NCI-H146 treated with DMSO at 0.1 percent for 48 hours (cell line): Measurements from ENCODE around the gene OR51B4.
"Not testable (repeated sequence)": the region's sequence is repeated elsewhere in the genome, so short reads cannot be mapped to it uniquely, and the experiment has no call there.

Experiments used
- DNase-seq: peaks from one replicate; lab custom pipeline; 2025; ENCODE audit not compliant: unreplicated experiment; lab: John Stamatoyannopoulos, UW

Gene OR51B4, protein sequence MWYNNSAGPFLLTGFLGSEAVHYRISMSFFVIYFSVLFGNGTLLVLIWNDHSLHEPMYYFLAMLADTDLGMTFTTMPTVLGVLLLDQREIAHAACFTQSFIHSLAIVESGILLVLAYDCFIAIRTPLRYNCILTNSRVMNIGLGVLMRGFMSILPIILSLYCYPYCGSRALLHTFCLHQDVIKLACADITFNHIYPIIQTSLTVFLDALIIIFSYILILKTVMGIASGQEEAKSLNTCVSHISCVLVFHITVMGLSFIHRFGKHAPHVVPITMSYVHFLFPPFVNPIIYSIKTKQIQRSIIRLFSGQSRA

DNA sequence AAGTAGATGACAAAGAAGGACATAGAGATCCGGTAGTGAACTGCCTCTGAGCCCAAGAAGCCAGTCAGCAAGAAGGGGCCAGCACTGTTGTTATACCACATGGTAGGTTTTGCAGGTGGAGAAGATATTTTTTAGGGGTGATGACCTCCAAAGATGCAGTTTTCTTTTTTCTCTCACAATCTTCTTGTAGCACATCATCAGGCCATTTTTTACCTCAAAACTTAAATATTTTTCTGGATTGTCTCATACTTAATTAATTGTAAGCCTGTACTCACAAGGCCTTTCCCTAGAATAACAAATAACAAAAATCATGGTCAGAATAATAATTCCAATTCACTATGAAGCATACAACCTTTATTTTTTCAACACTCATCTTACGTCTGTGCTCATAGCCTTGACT, at the start of gene OR51B4:
OR51B4 (minus strand) TSS at position 101 of the 400 bp plus-strand sequence; CDS start at position 101, 0 bp downstream.
- no peak for DNase-seq

DNA sequence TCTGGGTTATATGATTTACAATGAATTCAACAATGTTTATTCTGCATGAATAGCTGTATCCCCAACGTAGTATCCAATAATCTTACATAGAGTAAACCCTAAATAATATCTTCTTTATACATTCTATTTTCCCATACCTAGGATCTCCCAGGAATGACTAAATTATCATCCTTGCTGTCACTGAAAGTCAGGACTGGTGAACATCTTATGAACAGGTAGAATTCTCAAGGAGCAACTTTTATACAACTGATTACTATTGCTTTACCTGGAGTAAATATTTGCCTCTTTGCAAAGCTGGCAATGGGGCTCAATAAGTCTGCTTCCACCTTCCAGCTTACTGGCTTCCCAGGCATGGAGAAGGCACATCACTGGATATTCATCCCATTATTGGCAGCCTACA, 49.5 kb upstream of the OR51B4 start, which contains the start of gene OR51B6:
OR51B6 (plus strand) TSS at position 301 of the 400 bp plus-strand sequence; CDS start at position 301, 0 bp downstream.
- DNase-seq, result no peak

DNA sequence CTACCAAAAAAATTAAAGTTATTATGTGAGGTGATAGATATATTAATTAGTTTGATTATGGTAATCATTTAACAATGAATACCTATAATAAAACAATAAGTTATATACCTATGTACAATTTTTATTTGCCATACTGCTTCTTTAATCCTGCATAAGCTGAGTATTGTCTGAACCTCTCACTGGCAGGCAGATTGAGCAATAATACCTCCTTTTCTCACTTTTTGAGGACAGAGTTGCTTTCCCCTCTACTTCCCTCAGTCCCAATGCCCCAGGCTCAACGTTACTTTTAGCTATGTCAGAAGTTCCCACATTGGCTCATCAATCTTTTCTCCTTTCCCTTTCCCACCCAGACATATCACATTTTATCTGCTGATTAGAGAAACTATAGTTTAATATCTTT, 47.8 kb upstream of the OR51B4 start:
- no peak for DNase-seq

DNA sequence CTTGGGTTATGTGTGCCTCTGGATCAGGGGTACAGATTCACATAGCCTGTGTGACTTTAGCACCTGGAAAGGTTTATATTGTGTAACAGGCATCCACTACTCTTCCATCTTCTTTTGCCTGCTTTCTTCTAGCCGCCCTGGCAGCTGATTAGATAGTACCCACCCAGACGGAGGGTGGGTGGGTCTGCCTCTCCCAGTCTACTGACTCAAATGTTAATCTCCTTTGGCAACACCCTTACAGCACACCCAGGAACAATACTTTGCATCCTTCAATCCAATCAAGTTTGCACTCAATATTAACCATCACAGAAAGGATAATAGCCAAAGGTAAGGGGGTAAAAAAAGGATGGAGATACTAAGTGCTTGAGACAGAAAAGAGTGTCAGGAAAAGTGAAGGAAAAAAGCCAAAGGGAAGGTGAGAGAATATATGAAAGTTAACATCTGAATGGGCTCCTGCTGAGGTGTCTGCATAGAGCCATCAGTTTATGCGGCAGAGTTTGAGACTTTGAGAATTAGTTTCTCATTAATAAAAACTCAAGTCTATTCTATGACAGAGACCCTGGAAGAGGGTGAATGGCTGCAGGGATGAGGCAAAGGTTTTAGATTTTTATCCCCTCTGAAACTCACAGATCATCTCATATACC, 46.9 kb upstream of the OR51B4 start:
- no peak for DNase-seq

DNA sequence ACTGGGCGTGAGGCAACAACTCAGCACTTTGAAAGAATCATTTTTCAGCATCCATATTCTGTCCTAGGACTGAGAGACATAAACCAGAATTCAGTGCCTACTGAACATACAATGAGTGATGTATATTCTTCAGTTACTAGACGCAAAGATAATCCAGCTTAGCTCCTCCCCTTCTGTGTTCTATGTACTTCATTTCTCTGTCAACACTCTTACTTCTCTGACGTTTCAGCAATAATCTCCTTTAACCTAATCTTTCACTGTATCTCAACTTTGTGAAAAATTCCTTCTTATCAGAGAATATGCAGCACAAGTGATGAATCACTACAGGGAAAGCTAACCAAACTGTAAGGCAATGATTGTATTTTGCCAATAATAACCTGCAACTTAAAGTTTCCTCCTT, 44.1 kb upstream of the OR51B4 start:
- no peak for DNase-seq

DNA sequence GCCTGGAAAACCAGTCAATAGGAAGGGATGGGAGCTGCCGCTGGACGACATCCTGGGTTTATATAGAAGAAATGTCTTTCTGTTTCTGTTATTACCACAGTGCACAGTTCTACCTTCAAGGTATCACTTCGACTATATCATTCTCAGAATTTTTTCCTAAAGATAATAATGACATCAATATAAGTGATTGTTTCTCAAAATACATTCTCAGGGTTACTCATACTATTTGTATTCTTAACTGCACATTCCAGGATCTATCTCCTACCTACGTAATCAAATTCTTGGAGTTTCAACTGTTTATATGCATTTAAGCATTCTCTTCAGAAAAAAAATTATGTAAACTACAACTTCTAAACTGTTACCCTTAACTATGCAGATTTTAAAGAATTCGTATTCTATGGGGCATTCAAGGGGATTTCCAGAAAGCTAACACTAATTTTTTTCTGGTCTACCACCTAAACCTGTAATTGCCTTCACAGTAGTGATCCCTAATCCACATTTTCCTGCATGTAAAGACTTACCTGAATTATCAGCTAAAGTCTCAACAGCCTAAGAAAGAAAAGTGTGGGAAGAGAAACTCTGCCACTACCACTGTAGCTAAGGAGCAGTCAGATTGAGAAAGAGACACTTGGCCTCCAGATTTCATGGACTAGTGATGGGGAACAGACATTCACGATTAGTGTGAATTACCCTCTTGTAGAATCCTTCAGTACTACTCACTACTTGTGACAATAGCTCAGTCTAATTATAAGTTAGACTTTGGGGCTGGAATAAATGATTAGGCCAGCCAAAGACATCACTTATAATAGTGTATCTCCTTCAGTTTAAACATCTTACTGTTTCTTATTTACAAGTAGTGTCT, 42.0 kb upstream of the OR51B4 start, which contains the start of gene OR51B5:
OR51B5 (minus strand) TSS at position 51 of the 862 bp plus-strand sequence; CDS start at position 51, 0 bp downstream.
- DNase-seq, result no peak

DNA sequence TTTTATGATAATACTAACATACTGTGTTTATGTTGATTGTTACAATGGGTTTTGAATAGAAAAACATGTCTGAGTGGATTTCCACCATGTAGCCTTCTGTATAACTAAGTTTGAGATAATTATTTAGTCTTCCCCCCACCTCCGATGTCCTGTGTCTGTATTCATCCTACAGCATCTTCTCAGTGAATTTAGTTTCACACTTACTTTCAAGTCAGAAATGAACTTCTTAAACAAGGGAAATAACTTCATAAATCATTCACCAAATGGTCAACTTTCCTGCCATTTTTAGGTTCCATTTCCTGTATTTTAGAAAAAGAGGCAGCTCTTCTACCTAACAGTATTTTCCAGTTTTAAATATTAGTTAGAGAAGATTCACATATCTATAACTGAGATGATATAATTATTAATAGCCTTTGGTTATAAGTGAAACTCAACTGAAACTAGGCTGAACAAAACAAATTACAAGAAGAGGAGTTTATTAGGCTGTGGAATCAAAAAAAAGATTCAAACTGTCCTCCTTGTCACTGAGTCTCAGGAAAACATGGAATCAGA, 38.1 kb upstream of the OR51B4 start:
- DNase-seq, result no peak

DNA sequence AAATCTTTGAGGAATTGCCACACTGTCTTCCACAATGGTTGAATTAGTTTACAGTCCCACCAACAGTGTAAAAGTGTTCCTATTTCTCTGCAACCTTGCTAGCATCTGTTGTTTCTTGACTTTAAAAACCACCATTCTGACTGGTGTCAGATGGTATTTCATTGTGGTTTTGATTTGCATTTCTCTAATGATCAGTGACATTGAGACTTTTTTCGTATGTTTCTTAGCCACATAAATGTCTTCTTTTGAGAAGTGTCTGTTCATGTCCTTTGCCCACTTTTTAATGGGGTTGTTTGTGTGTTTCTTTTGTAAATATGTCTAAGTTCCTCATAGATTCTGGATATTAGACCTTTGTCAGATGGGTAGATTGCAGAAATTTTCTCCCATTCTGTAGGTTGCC, 35.5 kb upstream of the OR51B4 start:
- DNase-seq, result not testable (repeated sequence)

DNA sequence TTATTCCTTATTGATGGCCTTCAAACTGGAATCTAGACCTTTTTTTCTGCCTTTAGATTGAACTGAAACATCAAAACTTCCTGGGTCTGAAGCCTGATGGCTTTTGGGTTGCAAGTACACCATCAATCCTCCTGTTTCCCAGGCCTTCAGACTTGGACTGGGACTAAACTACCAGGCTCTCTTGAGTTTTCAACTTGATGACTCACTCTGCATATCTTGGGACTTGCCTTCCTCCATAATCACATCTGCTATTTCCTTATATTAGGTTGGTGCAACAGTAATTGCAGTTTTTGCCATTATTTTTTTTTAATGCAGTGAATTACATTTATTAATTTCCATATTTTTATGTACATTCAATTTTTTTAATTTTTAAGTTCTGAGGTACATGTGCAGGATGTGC, 34.6 kb upstream of the OR51B4 start:
- DNase-seq, result no peak

DNA sequence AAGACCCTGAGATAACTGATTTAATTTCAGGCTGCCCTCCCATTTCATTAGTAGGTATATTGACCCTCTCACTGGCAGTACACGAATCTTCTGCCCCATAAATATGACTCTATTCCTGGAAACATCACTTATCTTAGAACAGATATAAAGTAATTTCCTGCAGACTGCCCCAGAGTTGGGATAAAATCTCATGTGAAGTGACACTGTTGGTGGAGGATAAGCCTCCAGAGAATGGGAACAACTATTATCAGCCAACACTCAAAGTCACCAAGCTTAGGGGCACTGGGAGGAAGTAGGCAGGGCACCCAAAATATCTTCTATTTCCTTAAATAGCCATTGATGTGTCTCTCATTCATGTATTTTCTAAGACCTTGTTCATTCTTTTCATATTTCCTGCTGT, 33.4 kb upstream of the OR51B4 start:
- no peak for DNase-seq

DNA sequence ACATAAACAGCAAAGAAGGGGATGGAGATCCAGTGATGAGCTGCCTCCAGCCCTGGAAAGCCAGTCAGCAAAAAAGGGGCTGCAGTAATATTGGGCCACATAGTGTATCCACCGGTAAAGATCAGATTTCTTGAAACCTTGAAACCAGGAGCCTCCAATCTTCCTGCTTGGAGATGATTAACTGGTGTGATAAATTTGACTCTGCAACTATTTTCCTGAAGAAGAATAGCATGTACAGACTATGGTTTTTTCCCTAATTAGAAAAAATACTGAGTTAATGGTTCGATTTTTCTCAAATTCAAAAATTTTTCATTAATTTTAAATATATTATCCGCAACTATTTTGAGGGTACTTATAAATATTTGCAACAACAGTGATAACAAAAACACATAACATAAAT, 22.5 kb upstream of the OR51B4 start, which contains the start of gene OR51B2:
OR51B2 (minus strand) TSS at position 101 of the 400 bp plus-strand sequence; CDS start at position 101, 0 bp downstream.
- no peak for DNase-seq

DNA sequence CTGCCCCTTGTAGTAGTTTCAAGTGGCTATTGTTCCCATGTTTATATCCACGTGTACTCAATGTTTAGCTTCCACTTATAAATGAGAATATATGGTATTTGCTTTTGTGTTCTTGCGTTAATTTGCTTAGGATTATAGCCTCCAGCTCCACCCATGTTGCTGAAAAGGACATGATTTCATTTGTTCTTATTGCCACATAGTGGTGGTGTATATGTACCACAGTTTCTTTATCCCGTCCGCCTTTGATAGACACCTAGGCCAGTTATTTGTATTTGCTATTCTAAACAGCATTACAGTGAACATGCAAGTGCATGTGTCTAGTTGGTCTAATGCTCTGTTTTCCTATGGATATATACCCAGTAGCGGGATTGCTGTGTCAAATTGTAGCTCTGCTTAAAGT, 15.5 kb upstream of the OR51B4 start:
- DNase-seq, result no peak

DNA sequence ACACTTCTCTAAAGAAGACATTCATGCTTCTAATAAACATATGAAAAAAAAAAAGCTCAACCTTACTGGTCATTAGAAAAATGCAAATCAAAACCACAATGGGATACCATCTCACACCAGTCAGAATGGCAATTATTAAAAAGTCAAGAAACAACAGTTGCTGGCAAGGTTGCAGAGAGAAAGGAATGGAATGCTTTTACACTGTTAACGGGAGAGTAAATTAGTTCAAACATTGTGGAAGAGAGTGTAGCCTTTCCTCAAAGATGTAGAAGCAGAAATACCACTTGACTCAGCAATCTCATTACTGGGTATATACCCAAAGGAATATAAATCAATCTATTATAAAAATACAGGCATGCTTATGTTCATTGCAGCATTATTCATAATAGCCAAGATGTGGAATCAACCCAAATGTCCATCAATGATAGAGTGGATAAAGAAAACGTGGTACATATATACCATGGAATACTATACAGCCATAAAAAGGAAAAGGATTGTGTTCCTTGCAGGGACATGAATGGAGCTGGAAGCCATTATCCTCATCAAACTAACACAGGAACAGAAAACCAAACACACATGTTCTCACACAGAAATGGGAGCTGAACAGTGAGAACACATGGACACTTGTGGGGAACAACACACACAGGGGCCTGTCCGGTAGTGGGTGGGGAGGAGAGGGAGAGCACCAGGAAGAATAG, 11.7 kb upstream of the OR51B4 start:
- DNase-seq, result not testable (repeated sequence)

DNA sequence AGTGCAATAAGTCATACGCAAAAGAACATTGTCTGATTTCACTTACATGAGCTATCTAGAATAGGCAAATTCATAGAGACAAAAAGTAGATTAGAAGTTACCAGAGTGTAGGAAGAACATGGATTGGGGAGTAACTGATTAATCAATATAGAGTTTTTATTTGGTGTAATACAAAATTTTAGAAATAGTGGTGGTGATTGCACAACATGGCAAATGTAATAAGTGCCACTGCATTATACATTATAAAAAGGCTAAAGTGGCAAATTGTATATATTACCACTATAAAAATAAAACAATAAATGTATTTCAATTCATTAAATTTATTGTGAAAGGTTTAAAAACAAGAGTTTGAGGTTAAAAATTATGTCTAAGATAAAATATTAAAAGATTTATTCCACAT, 8.7 kb upstream of the OR51B4 start:
- no peak for DNase-seq

DNA sequence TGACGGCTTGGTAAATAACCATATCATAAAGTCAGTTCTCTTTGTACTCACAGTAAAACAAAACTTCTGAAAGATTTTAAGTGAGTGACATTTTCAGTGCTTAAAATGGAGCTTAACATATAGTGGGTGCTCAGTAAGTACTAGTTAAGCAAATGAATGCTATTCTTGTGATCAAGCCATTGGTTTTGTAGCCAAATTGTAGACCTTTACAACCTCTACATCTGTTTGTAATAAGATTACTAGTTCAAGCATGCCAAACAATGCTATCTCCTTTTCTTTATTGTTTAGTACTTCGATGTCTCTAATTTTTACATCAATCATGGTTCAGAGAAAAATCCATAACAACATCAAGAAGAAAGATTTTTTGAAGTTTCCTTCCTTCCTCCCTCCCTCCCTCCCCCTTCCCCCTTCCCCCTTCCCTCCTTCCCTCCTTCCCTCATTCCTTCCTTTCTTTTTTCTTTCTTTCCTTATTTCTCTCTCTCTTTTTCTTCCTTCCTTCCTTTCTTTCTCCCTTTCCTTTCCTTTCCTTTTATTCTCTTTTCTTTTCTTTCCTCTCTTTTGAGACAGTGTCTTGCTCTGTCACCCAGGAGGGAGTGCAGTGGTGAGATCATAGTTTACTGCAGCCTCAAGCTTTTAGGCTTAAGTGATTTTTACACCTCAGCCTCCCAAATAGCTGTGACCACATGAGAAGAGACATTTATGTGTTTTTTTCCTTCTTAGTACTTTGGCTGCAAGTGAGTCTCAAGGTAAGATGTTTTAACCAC, 5.7 kb upstream of the OR51B4 start:
- no peak for DNase-seq

DNA sequence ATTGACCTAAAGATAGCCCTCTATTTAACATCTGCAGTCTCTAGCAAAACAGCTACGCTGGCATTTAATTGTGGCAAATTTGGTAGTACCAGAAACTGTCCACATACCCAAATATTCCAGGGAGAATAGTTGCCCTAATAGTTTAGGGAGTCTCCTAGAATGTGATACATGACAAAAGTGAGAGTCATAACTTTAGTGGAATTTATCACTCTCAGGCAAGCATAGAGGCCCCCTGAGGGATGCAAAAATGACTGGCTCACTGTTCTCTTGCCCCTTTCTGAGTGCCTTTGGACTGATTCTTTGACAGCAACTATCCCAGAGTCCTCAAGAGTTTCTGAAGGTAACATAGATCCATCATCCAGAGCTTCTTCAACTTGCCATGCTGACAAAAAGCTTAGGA, 2.3 kb upstream of the OR51B4 start:
- no peak for DNase-seq

DNA sequence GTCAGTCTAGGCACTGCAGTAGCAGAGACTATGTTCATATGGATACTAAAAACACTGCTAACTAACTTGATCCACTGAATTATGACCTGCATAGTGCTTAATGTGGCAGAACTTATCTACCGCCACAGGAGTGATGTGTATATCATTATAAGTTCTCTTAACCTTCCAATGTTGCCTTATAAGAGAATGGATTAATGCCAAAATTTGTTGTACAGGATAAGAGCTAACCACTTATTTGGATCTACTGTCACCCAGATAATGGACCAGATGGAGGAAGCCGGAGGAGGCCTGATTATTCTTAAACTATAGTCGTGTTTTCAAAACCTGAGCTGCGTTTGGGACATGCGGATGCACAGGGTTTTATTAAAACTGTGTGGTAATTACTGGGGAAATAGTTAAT, 1.9 kb upstream of the OR51B4 start:
- no peak for DNase-seq

DNA sequence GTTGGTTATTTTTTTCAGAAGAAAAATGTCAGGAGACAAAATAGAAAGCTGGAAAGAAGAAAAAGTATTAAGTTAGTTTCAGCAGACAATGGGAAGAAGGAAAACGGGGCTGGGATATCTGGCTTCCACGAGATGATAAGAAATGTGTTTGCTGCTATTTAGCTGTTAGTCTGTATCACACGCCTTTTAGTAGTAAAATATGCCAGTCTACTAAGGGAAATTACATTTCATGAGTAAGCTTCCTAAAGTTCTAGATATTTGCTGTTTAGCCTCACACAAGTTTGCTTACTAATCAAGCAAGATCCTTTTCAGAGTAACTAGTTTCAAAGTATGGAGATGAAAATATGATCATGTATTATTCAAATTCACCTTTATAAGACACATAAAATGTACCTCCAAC, 1.5 kb downstream of the OR51B4 start:
- no peak for DNase-seq

DNA sequence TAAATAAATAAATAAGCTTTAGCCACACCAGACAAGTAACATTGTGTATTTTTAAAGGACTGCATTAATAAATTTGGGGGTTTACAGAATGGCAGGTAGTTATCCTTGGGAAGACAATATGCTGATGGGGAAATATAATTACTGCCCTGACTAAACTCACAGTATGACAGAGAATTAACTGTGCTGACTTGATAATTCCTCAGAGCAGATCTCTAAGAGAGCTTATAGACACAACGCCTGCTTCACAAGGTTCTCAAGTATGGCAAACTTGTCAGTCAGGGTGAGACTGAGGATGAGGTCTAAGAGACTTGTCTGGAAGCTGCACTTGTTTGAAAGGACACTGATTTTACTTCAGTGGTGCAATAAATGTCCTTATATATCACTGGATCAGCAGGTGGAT, 3.3 kb downstream of the OR51B4 start:
- no peak for DNase-seq
